ENCODE results near the gene HMGCR. TPM values are rescaled to one million over a fixed set of nuclear protein-coding genes. Genes with fewer than 3 reads are reported as not detected.
"Not testable (repeated sequence)": the region's sequence is repeated elsewhere in the genome, so short reads cannot be mapped to it uniquely, and the experiment has no call there.

Gene HMGCR
- polyA plus RNA-seq, result 10 to 100 TPM; 19.3 to 43.0 TPM

- whole genome bisulfite sequencing, 2 donors, result 0 to 1% methylated on average over 56 of the region's 56 CpGs
- Histone ChIP-seq H3K4me3 (ENCODE audit: low read depth in 1 of 2, low read length in 2 of 2) (peak within 1 kb of the TSS; percentile 72 to 77), H3K27ac (ENCODE audit: low read depth in 2 of 2, low read length in 1 of 2) (peak within 1 kb of the TSS; percentile 95 to 97)
These were observed at the start of gene HMGCR for GRCh38 chr5:75336615-75337336. TSS of gene HMGCR (plus strand) at chr5:75337220. CDS start at chr5:75342606, 5,386 bp downstream.

GRCh38 chr5:75291844-75292243 lies 45.2 kb upstream of the HMGCR start:
- WGBS, 2 donors, result 80 to 81% methylated on average over 3 of the region's 3 CpGs

More at GRCh38 chr5:75336615-75337336, at the start of gene HMGCR:
- Histone ChIP-seq H3K9me3 (ENCODE audit: control insufficient read depth in 2 of 2, insufficient read depth in 1 of 2, low read depth in 1 of 2, low read length in 1 of 2) (no peaks in the 10 kb centered on the region), H3K27me3 (ENCODE audit: control insufficient read depth in 1 of 2, insufficient read depth in 2 of 2, low read length in 2 of 2) (no peaks in the 10 kb centered on the region), H3K4me1 (ENCODE audit: control insufficient read depth in 2 of 2, insufficient read depth in 2 of 2, low read length in 1 of 2) (no peaks in the 10 kb centered on the region), H3K36me3 (ENCODE audit: control insufficient read depth in 2 of 2, insufficient read depth in 2 of 2, low read length in 1 of 2) (no peaks in the 10 kb centered on the region)

GRCh38 chr5:75300084-75300483 lies 36.9 kb upstream of the HMGCR start:
- H3K36me3 ChIP-seq (ENCODE audit: control insufficient read depth in 2 of 2, insufficient read depth in 2 of 2, low read length in 1 of 2), result no peaks in the 10 kb centered on the region
- no peaks in the 10 kb centered on the region for H3K4me1 ChIP-seq (ENCODE audit: control insufficient read depth in 2 of 2, insufficient read depth in 2 of 2, low read length in 1 of 2)
- no peaks in the 10 kb centered on the region for H3K9me3 ChIP-seq (ENCODE audit: control insufficient read depth in 2 of 2, insufficient read depth in 1 of 2, low read depth in 1 of 2, low read length in 1 of 2)
- no peaks in the 10 kb centered on the region for H3K27me3 ChIP-seq (ENCODE audit: control insufficient read depth in 1 of 2, insufficient read depth in 2 of 2, low read length in 2 of 2)
- no peak overlapping the region for H3K4me3 ChIP-seq (ENCODE audit: low read depth in 1 of 2, low read length in 2 of 2)
- no peak overlapping the region for H3K27ac ChIP-seq (ENCODE audit: low read depth in 2 of 2, low read length in 1 of 2)

More at GRCh38 chr5:75291844-75292243, 45.2 kb upstream of the HMGCR start:
- H3K36me3 ChIP-seq (ENCODE audit: control insufficient read depth in 2 of 2, insufficient read depth in 2 of 2, low read length in 1 of 2); H3K9me3 ChIP-seq (ENCODE audit: control insufficient read depth in 2 of 2, insufficient read depth in 1 of 2, low read depth in 1 of 2, low read length in 1 of 2); H3K27ac ChIP-seq (ENCODE audit: low read depth in 2 of 2, low read length in 1 of 2); H3K27me3 ChIP-seq (ENCODE audit: control insufficient read depth in 1 of 2, insufficient read depth in 2 of 2, low read length in 2 of 2); H3K4me3 ChIP-seq (ENCODE audit: low read depth in 1 of 2, low read length in 2 of 2); H3K4me1 ChIP-seq (ENCODE audit: control insufficient read depth in 2 of 2, insufficient read depth in 2 of 2, low read length in 1 of 2): not testable (repeated sequence)

- Histone ChIP-seq H3K36me3 (ENCODE audit: control insufficient read depth in 2 of 2, insufficient read depth in 2 of 2, low read length in 1 of 2) (no peaks in the 10 kb centered on the region), H3K27me3 (ENCODE audit: control insufficient read depth in 1 of 2, insufficient read depth in 2 of 2, low read length in 2 of 2) (no peaks in the 10 kb centered on the region), H3K27ac (ENCODE audit: low read depth in 2 of 2, low read length in 1 of 2) (no peak overlapping the region), H3K4me3 (ENCODE audit: low read depth in 1 of 2, low read length in 2 of 2) (no peak overlapping the region), H3K9me3 (ENCODE audit: control insufficient read depth in 2 of 2, insufficient read depth in 1 of 2, low read depth in 1 of 2, low read length in 1 of 2) (no peaks in the 10 kb centered on the region), H3K4me1 (ENCODE audit: control insufficient read depth in 2 of 2, insufficient read depth in 2 of 2, low read length in 1 of 2) (no peaks in the 10 kb centered on the region)
- WGBS, 2 donors, result 80 to 83% methylated on average over 4 of the region's 4 CpGs
These were observed 33.6 kb upstream of the HMGCR start for GRCh38 chr5:75303419-75303818.

- not testable (repeated sequence) for H3K36me3 ChIP-seq (ENCODE audit: control insufficient read depth in 2 of 2, insufficient read depth in 2 of 2, low read length in 1 of 2); H3K4me1 ChIP-seq (ENCODE audit: control insufficient read depth in 2 of 2, insufficient read depth in 2 of 2, low read length in 1 of 2); H3K9me3 ChIP-seq (ENCODE audit: control insufficient read depth in 2 of 2, insufficient read depth in 1 of 2, low read depth in 1 of 2, low read length in 1 of 2); H3K27me3 ChIP-seq (ENCODE audit: control insufficient read depth in 1 of 2, insufficient read depth in 2 of 2, low read length in 2 of 2); H3K27ac ChIP-seq (ENCODE audit: low read depth in 2 of 2, low read length in 1 of 2); H3K4me3 ChIP-seq (ENCODE audit: low read depth in 1 of 2, low read length in 2 of 2)
- 83 to 87% methylated on average over 11 of the region's 11 CpGs for WGBS, 2 donors
These were observed 32.5 kb upstream of the HMGCR start for GRCh38 chr5:75304486-75304885.

- Histone ChIP-seq H3K36me3 (ENCODE audit: control insufficient read depth in 2 of 2, insufficient read depth in 2 of 2, low read length in 1 of 2) (no peaks in the 10 kb centered on the region), H3K4me1 (ENCODE audit: control insufficient read depth in 2 of 2, insufficient read depth in 2 of 2, low read length in 1 of 2) (no peaks in the 10 kb centered on the region), H3K4me3 (ENCODE audit: low read depth in 1 of 2, low read length in 2 of 2) (no peak overlapping the region), H3K9me3 (ENCODE audit: control insufficient read depth in 2 of 2, insufficient read depth in 1 of 2, low read depth in 1 of 2, low read length in 1 of 2) (no peaks in the 10 kb centered on the region), H3K27me3 (ENCODE audit: control insufficient read depth in 1 of 2, insufficient read depth in 2 of 2, low read length in 2 of 2) (no peaks in the 10 kb centered on the region), H3K27ac (ENCODE audit: low read depth in 2 of 2, low read length in 1 of 2) (no peak overlapping the region)
- WGBS, 2 donors, result 95 to 100% methylated on average over 1 of the region's 1 CpG
These were observed 30.3 kb upstream of the HMGCR start for GRCh38 chr5:75306746-75307145.

- Histone ChIP-seq H3K4me1 (ENCODE audit: control insufficient read depth in 2 of 2, insufficient read depth in 2 of 2, low read length in 1 of 2) (no peaks in the 10 kb centered on the region), H3K36me3 (ENCODE audit: control insufficient read depth in 2 of 2, insufficient read depth in 2 of 2, low read length in 1 of 2) (no peaks in the 10 kb centered on the region), H3K4me3 (ENCODE audit: low read depth in 1 of 2, low read length in 2 of 2) (no peak overlapping the region), H3K27me3 (ENCODE audit: control insufficient read depth in 1 of 2, insufficient read depth in 2 of 2, low read length in 2 of 2) (no peaks in the 10 kb centered on the region), H3K27ac (ENCODE audit: low read depth in 2 of 2, low read length in 1 of 2) (no peak overlapping the region), H3K9me3 (ENCODE audit: control insufficient read depth in 2 of 2, insufficient read depth in 1 of 2, low read depth in 1 of 2, low read length in 1 of 2) (no peaks in the 10 kb centered on the region)
- WGBS, 2 donors, result 83 to 86% methylated on average over 3 of the region's 3 CpGs
These were observed 26.8 kb upstream of the HMGCR start for GRCh38 chr5:75310212-75310611.

- not testable (repeated sequence) for H3K9me3 ChIP-seq (ENCODE audit: control insufficient read depth in 2 of 2, insufficient read depth in 1 of 2, low read depth in 1 of 2, low read length in 1 of 2); H3K4me1 ChIP-seq (ENCODE audit: control insufficient read depth in 2 of 2, insufficient read depth in 2 of 2, low read length in 1 of 2); H3K4me3 ChIP-seq (ENCODE audit: low read depth in 1 of 2, low read length in 2 of 2); H3K27me3 ChIP-seq (ENCODE audit: control insufficient read depth in 1 of 2, insufficient read depth in 2 of 2, low read length in 2 of 2); H3K27ac ChIP-seq (ENCODE audit: low read depth in 2 of 2, low read length in 1 of 2); H3K36me3 ChIP-seq (ENCODE audit: control insufficient read depth in 2 of 2, insufficient read depth in 2 of 2, low read length in 1 of 2)
- WGBS, 2 donors, result 87 to 89% methylated on average over 4 of the region's 4 CpGs
These were observed 17.9 kb upstream of the HMGCR start for GRCh38 chr5:75319148-75319547.

GRCh38 chr5:75319638-75320037 lies 17.4 kb upstream of the HMGCR start:
- no peaks in the 10 kb centered on the region for H3K27me3 ChIP-seq (ENCODE audit: control insufficient read depth in 1 of 2, insufficient read depth in 2 of 2, low read length in 2 of 2)
- H3K4me3 ChIP-seq (ENCODE audit: low read depth in 1 of 2, low read length in 2 of 2), result no peak overlapping the region
- WGBS, 2 donors, result 48 to 57% methylated on average over 1 of the region's 1 CpG
- no peak overlapping the region for H3K27ac ChIP-seq (ENCODE audit: low read depth in 2 of 2, low read length in 1 of 2)
- H3K9me3 ChIP-seq (ENCODE audit: control insufficient read depth in 2 of 2, insufficient read depth in 1 of 2, low read depth in 1 of 2, low read length in 1 of 2), result no peaks in the 10 kb centered on the region
- no peaks in the 10 kb centered on the region for H3K36me3 ChIP-seq (ENCODE audit: control insufficient read depth in 2 of 2, insufficient read depth in 2 of 2, low read length in 1 of 2)
- peaks cover 0 to 2% of the 10 kb centered on the region in 2 donors for H3K4me1 ChIP-seq (ENCODE audit: control insufficient read depth in 2 of 2, insufficient read depth in 2 of 2, low read length in 1 of 2)

GRCh38 chr5:75320371-75320770 lies 16.6 kb upstream of the HMGCR start:
- Histone ChIP-seq H3K4me3 (ENCODE audit: low read depth in 1 of 2, low read length in 2 of 2) (no peak overlapping the region), H3K9me3 (ENCODE audit: control insufficient read depth in 2 of 2, insufficient read depth in 1 of 2, low read depth in 1 of 2, low read length in 1 of 2) (no peaks in the 10 kb centered on the region), H3K27ac (ENCODE audit: low read depth in 2 of 2, low read length in 1 of 2) (no peak overlapping the region), H3K4me1 (ENCODE audit: control insufficient read depth in 2 of 2, insufficient read depth in 2 of 2, low read length in 1 of 2) (peaks cover 0 to 2% of the 10 kb centered on the region in 2 donors), H3K27me3 (ENCODE audit: control insufficient read depth in 1 of 2, insufficient read depth in 2 of 2, low read length in 2 of 2) (no peaks in the 10 kb centered on the region), H3K36me3 (ENCODE audit: control insufficient read depth in 2 of 2, insufficient read depth in 2 of 2, low read length in 1 of 2) (no peaks in the 10 kb centered on the region)
- WGBS, 2 donors, result 82 to 86% methylated on average over 7 of the region's 7 CpGs

All from esophagus (tissue), 2 donors.